Measurements from ENCODE around the gene DYNLT3.

DYNLT3 gene

DNA sequence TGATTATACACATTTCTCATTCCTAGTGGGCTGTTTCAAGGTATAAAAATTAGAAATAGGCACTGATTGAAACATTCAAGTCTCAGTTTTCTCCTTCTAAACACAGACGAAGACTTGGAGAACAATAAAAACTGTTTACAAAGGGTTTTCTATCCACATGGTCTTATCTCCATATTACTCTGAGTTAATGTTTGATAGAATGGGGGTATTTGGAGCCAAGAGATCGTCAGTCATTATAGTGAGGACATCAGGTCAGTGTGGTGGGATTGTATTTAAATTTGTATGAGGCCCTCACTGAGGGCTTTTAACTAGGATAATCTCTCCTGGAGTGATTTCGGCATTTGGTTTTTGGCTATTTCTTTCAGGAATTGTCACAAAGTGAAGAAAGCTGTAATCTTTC lies 16.4 kb upstream of the DYNLT3 start:
- no peaks in the 10 kb centered on the region for H4K20me1 ChIP-seq (ENCODE audit: control insufficient read depth, insufficient read depth, low read depth, low read length)
- H3K79me2 ChIP-seq (ENCODE audit: control insufficient read depth, low read length), result no peaks in the 10 kb centered on the region
- no peaks in the 10 kb centered on the region for H3K9me2 ChIP-seq (replicated peaks; ENCODE audit: control insufficient read depth, low read length)
- H3K4me3 ChIP-seq (ENCODE audit: low read length), result no peak overlapping the region
- H3K36me3 ChIP-seq (ENCODE audit: control insufficient read depth, low read length), result no peaks in the 10 kb centered on the region
- no peaks in the 10 kb centered on the region for H3K4me1 ChIP-seq (ENCODE audit: control insufficient read depth, low read length)
- no peaks in the 10 kb centered on the region for H3K9me3 ChIP-seq (ENCODE audit: control insufficient read depth, insufficient read depth, low read length)
- no peak overlapping the region for H3K4me2 ChIP-seq (ENCODE audit: low read length)
- no peak for TF ChIP-seq EZH2phosphoT487 (IDR thresholded peaks at IDR 0.05; ENCODE audit: borderline replicate concordance, low read length)
- no peaks in the 10 kb centered on the region for H3F3A ChIP-seq (ENCODE audit: control insufficient read depth, insufficient read depth)
- no peak overlapping the region for H3K27ac ChIP-seq (ENCODE audit: low read depth, low read length)
- H3K27me3 ChIP-seq (ENCODE audit: control insufficient read depth, low read length), result no peaks in the 10 kb centered on the region

DNA sequence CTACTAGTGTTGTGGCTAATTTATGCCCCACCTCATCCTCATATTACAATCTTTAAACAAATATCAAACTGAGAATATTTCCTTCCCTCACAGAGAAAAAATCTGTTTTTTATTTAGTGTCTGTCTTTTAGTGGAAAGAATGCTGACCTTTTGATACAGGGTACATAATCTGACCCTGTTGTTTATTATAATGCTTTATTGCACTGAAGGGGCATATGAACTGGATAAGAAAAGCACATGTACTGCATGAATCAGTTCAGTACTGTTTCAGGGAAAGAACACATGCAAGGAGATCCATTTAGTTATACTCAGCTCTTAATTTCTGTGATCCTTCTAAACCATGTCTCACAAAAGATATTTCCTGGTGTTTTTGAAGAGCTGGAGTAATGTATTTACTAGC lies 15.5 kb upstream of the DYNLT3 start:
- no peaks in the 10 kb centered on the region for H3K79me2 ChIP-seq (ENCODE audit: control insufficient read depth, low read length)
- no peaks in the 10 kb centered on the region for H3K36me3 ChIP-seq (ENCODE audit: control insufficient read depth, low read length)
- no peaks in the 10 kb centered on the region for H3K27me3 ChIP-seq (ENCODE audit: control insufficient read depth, low read length)
- no peak overlapping the region for H3K4me3 ChIP-seq (ENCODE audit: low read length)
- H3K9me2 ChIP-seq (replicated peaks; ENCODE audit: control insufficient read depth, low read length), result no peaks in the 10 kb centered on the region
- no peaks in the 10 kb centered on the region for H3F3A ChIP-seq (ENCODE audit: control insufficient read depth, insufficient read depth)
- no peak overlapping the region for H3K4me2 ChIP-seq (ENCODE audit: low read length)
- H3K9me3 ChIP-seq (ENCODE audit: control insufficient read depth, insufficient read depth, low read length), result no peaks in the 10 kb centered on the region
- TF ChIP-seq, protein P1, sequence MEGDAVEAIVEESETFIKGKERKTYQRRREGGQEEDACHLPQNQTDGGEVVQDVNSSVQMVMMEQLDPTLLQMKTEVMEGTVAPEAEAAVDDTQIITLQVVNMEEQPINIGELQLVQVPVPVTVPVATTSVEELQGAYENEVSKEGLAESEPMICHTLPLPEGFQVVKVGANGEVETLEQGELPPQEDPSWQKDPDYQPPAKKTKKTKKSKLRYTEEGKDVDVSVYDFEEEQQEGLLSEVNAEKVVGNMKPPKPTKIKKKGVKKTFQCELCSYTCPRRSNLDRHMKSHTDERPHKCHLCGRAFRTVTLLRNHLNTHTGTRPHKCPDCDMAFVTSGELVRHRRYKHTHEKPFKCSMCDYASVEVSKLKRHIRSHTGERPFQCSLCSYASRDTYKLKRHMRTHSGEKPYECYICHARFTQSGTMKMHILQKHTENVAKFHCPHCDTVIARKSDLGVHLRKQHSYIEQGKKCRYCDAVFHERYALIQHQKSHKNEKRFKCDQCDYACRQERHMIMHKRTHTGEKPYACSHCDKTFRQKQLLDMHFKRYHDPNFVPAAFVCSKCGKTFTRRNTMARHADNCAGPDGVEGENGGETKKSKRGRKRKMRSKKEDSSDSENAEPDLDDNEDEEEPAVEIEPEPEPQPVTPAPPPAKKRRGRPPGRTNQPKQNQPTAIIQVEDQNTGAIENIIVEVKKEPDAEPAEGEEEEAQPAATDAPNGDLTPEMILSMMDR (IDR thresholded peaks at IDR 0.05; ENCODE audit: low read depth, low read length, poor library complexity, severe bottlenecking), result no peak
- TF ChIP-seq EZH2phosphoT487 (IDR thresholded peaks at IDR 0.05; ENCODE audit: borderline replicate concordance, low read length), result no peak
- H3K27ac ChIP-seq (ENCODE audit: low read depth, low read length), result no peak overlapping the region
- no peaks in the 10 kb centered on the region for H4K20me1 ChIP-seq (ENCODE audit: control insufficient read depth, insufficient read depth, low read depth, low read length)
- H3K4me1 ChIP-seq (ENCODE audit: control insufficient read depth, low read length), result no peaks in the 10 kb centered on the region

DNA sequence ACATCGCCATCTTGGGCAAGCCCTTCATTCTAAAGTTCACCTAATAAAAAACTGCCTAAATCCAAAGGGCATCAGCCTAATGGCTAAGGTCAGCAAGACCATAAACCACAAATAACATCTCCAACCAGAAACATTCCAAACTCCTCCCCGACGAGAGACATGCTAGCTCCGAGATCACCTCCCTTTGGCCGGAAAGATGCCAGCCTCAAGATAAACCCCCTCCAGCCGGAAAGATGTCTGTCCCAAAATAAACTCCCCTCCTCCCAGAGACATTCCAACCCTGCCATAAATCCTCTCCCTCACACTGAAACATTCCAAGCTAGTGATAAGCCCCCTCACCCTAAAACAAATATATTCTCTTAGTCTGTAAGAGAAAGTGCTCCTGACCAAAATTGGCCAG lies 13.3 kb upstream of the DYNLT3 start:
- H4K20me1 ChIP-seq (ENCODE audit: control insufficient read depth, insufficient read depth, low read depth, low read length), result no peaks in the 10 kb centered on the region
- H3K27ac ChIP-seq (ENCODE audit: low read depth, low read length), result no peak overlapping the region
- H3K4me2 ChIP-seq (ENCODE audit: low read length), result no peak overlapping the region
- no peak overlapping the region for H3K4me3 ChIP-seq (ENCODE audit: low read length)
- no peaks in the 10 kb centered on the region for H3K9me3 ChIP-seq (ENCODE audit: control insufficient read depth, insufficient read depth, low read length)
- no peaks in the 10 kb centered on the region for H3K36me3 ChIP-seq (ENCODE audit: control insufficient read depth, low read length)
- TF ChIP-seq, protein P1 (IDR thresholded peaks at IDR 0.05; ENCODE audit: low read depth, low read length, poor library complexity, severe bottlenecking), result no peak
- TF ChIP-seq EZH2phosphoT487 (IDR thresholded peaks at IDR 0.05; ENCODE audit: borderline replicate concordance, low read length), result no peak
- H3K4me1 ChIP-seq (ENCODE audit: control insufficient read depth, low read length), result no peaks in the 10 kb centered on the region
- no peaks in the 10 kb centered on the region for H3K27me3 ChIP-seq (ENCODE audit: control insufficient read depth, low read length)
- no peaks in the 10 kb centered on the region for H3F3A ChIP-seq (ENCODE audit: control insufficient read depth, insufficient read depth)
- no peaks in the 10 kb centered on the region for H3K79me2 ChIP-seq (ENCODE audit: control insufficient read depth, low read length)
- no peaks in the 10 kb centered on the region for H3K9me2 ChIP-seq (replicated peaks; ENCODE audit: control insufficient read depth, low read length)

DNA sequence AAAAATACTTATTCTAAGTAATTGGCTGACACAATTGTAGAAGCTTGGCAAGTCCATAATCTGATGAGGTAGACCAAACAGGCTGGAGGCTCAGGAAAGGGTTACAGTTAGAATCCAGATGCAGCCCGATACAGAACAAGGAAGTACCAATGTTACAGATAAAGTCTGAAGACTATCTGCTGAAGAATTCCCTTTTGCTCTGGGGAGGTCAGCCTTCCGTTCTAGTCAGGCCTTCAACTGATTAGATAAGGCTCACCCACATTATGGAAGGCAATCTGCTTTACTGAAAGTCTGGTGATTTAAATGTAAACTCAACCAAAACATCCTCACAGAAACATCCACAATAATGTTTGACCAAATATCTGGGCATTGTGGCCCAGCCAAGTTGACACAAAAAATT lies 7.4 kb upstream of the DYNLT3 start:
- Histone ChIP-seq H4K20me1 (ENCODE audit: control insufficient read depth, insufficient read depth, low read depth, low read length) (no peaks in the 10 kb centered on the region), H3K9me3 (ENCODE audit: control insufficient read depth, insufficient read depth, low read length) (no peaks in the 10 kb centered on the region), H3K4me2 (ENCODE audit: low read length) (no peak overlapping the region), H3K27ac (ENCODE audit: low read depth, low read length) (no peak overlapping the region), H3K4me1 (ENCODE audit: control insufficient read depth, low read length) (no peaks in the 10 kb centered on the region), H3K36me3 (ENCODE audit: control insufficient read depth, low read length) (no peaks in the 10 kb centered on the region), H3K4me3 (ENCODE audit: low read length) (no peak overlapping the region), H3F3A (ENCODE audit: control insufficient read depth, insufficient read depth) (no peaks in the 10 kb centered on the region), H3K9me2 (replicated peaks; ENCODE audit: control insufficient read depth, low read length) (no peaks in the 10 kb centered on the region), H3K79me2 (ENCODE audit: control insufficient read depth, low read length) (no peaks in the 10 kb centered on the region), H3K27me3 (ENCODE audit: control insufficient read depth, low read length) (no peaks in the 10 kb centered on the region)
- TF ChIP-seq, protein P1 (IDR thresholded peaks at IDR 0.05; ENCODE audit: low read depth, low read length, poor library complexity, severe bottlenecking), result no peak
- TF ChIP-seq EZH2phosphoT487 (IDR thresholded peaks at IDR 0.05; ENCODE audit: borderline replicate concordance, low read length), result no peak

All from DOHH2 (cell line).